ENCODE data around the gene OR52L1.
"Not testable (repeated sequence)": the region's sequence is repeated elsewhere in the genome, so short reads cannot be mapped to it uniquely, and the experiment has no call there.

Gene OR52L1

DNA sequence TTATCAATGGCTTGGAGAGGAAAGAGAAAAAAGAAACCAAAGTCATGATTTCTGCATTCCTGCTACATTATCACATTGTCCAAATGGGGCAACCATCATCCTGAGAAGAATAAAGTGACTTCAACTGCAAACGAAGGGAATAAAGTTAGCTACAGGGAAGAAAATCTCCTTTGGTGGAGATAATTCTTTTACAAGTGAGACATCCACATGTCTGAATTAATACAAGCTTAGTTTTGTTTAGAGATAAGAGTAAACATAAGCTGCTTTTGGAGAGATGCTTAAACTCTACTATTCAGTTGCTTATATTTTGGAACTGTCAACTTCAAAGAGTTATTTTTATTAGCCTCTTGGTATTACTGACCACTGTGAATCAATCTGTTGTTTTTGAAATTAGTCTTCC is at the start of gene OR52L1:
Gene OR52L1 (minus strand): TSS at position 101 of the 400 bp plus-strand sequence. CDS start 55 bp downstream, at position 46.
- no peak for DNase-seq (ENCODE audit: low read depth)

DNA sequence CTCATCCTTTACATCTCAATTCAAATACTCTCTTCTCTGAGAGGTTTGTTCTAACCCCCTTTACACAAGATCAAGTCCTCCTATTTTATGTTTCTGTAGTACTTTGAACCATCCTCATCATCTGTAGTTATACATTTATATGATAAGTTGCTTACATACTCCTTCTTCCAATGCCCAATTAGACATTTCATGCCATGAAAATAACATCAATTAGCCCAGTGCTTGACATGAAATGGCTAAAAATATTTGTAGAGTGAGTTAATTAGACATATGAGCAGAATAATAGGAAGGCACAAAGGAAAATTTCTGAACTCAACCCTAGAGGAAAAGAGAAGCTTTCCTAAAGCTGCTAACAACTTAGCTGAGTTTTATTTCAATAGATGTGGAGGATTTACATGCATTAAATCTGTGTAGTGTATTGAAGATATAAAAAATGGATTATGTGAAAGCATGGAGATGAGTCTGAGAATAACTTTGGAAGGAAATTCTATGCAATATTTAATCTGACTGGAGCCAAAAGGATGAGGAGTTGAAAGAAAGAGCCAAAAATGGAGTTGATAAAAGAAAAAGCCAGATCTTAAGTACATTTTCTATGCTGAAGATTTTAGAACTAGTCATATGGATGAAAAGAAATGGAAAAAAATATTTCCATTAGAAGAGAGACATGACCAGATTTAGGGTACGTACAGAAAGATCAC is 44.1 kb upstream of the OR52L1 start, which contains the start of gene OR56A1:
Gene OR56A1 (minus strand): TSS at position 51 of the 698 bp plus-strand sequence. CDS start 3,066 bp downstream, outside the sequence.
- no peak for DNase-seq (ENCODE audit: low read depth)

DNA sequence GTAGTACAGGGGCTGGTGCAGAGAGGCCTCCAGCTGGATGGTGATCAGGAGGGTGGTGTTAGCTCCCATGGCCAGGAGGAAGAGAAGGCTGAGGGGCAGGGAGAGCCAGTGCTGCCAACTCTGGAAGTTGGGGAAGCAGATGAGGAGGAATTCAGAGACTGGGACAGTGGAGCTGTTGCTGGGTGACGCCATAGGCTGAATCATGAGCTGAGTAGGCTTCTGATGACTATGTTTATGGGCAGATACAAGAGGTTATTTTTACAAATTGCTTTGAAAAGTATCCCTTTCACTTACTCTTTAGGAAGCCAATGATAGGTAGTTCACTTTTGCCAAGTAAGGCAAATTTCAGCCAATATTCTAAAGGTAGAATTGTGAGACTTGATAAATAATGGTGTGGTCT is 40.7 kb upstream of the OR52L1 start:
- no peak for DNase-seq (ENCODE audit: low read depth)

DNA sequence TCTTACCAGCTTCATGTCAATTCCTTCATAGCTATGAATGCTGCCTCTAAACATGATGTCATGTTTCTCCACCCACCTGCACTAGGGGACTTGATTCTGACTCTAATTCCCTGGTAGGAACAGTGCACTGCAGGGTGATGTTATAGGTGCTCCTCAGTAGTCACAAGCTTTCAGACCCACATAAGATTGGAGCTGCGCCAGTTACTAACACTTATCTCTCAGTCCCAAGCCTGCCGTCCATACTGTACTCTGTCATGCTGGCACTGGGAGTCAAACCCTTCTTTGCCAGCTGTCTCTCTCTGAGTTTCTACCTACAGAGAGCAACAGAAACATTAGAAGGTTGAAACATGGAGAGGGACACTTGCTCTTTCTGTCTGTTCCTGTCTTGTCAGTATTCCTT is 38.3 kb upstream of the OR52L1 start:
- no peak for DNase-seq (ENCODE audit: low read depth)

DNA sequence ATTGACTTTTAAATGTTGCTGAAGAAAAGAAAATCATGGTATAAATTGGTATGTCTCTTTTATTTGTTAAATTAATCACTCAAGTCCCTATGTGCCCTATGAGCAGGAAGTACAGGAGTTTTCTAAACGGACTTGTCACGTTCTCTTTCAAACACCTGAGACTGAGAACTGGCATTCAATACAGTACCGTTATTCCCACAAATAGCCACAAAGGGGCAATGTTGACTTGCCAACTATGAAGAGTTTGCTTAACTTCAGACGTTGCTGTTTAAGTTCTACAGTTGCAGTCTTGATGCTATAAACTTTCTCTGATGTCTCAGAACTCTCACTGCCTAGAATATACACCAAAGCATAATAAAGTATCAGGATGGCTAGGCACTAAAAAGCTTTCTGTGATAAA is 36.2 kb upstream of the OR52L1 start:
- DNase-seq (ENCODE audit: low read depth): no peak

DNA sequence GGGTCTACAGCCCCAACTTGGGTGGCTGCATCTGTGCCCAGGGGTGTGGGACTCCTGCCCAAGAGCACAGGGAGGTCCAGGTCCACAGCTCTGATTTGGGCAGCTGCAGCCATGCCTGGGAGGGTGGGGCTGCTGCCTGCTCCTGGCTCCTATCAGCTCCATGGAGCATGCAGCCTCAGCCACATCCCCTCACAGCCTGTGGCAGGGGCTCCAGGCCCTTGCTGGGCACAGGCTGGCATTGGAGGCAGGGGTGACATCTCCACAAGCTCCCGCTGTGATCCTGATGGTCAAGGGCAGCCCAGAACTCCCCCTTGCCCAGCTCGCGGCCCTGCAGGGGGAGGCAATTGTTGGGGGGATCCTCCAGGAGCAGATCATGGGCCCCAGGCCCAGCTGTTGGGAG is 26.3 kb upstream of the OR52L1 start:
- no peak for DNase-seq (ENCODE audit: low read depth)

DNA sequence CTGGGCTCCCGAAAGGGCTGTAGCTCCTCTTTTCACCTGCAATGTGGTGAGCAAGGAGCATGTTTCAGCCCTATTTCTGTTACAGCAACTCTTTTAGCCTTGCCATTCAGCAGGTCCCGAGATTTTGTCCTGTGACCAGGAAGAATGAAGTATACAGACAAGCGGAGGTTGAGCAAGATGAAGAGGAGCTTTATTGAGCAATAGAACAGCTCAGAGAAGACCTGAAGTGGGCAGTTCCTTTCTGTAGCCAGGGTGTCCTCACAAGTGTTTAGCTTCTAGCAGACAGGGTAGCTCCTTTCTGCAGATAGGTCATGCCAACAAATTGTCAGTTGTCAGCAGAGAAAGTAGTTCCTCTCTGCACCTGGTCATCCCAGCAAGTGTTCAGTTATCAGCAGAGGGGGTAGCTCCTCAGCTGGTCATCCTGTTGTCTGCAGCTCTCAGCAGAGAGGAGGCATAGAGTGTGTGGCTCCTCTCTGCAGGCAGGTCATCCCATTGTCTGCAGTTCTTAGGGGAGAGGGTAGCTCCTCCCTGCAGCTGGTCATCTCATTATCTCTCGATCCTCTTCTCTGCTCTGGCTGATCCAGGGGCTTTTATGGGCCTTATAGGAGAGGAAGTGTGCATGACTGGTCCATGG is 25.4 kb upstream of the OR52L1 start:
- no peak for DNase-seq (ENCODE audit: low read depth)

DNA sequence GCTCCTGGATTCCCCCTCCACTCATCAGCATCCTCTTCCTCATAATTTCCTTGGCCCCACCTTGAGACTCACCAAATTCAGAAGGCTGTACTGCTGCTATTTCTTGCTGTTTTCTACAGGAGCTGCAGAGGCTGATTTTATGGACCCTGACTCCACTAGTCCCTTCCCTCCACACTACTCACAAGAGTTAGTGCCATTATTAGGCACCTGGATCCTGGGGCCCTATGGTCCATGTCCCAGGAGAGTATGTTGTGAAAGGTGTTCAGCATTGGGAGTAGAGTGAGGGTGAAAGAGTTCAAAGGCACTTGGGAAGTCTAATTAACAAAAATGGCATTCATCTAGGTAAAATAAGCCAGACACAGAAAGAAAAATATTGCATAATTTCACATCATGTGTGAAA is 20.1 kb upstream of the OR52L1 start, which contains the start of gene OR56A4:
Gene OR56A4 (minus strand): TSS at position 101 of the 400 bp plus-strand sequence. CDS start 3,954 bp downstream, outside the sequence.
- no peak for DNase-seq (ENCODE audit: low read depth)

DNA sequence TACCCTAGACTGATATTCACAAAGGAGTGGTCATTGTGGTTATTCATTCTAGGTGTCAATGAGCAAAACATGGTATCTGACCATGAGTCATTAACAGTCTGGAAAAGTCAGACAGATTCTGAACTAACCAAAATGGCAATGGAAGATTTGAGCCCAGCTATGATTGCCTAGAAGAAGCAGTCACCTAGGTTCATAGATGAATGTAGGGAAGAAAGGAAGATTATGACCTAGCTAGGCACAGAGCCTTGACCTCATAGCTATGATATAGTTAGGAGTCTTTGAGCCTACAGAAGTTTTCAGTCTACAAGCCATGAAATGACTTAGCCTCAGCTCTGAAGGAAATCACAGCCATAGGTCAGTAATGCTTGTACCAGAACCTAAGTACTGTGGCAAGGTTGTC is 19.6 kb upstream of the OR52L1 start:
- DNase-seq (ENCODE audit: low read depth): no peak

DNA sequence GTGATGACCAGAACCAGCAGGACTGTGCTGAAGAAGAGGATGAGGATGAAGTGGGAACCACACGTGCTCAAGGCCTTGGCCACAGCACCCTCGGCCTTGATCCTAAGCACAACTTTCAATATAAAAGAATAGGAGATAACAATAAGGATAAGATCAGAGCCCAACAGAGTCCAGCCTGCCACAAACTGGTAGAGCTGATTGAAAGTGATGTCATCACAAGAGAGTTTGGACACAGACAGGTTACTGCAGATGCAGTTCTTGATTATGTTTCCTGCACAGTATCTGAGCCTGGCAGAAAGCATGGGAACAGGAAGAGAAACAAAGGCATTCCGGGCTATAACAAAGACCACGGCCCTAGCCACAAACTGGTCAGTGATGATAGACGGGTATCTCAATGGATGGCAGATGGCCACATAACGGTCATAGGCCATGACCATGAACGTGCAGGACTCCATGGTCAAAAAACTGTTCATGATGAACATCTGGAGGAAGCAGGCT is 15.5 kb upstream of the OR52L1 start:
- DNase-seq (ENCODE audit: low read depth): no peak

DNA sequence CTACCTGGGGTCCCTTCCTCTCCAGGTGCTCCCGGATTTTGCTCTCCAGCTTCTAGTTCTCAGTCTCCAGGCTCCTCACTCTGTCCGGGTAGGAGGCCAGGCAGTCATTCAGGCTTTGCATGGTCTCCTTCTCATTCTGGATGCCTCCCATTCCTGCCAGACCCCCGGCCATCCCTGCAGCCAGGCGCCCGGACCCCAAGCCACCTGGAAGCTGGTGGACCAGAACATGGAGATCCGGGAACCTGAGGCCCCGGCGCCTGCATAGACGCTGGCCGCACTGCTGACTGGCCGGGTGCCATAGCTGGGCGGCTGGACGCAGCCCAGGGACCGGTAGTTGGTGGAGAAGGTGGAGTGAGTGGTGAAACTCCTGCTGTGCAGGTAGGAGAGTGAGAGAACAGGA is 8.0 kb upstream of the OR52L1 start:
- no peak for DNase-seq (ENCODE audit: low read depth)

DNA sequence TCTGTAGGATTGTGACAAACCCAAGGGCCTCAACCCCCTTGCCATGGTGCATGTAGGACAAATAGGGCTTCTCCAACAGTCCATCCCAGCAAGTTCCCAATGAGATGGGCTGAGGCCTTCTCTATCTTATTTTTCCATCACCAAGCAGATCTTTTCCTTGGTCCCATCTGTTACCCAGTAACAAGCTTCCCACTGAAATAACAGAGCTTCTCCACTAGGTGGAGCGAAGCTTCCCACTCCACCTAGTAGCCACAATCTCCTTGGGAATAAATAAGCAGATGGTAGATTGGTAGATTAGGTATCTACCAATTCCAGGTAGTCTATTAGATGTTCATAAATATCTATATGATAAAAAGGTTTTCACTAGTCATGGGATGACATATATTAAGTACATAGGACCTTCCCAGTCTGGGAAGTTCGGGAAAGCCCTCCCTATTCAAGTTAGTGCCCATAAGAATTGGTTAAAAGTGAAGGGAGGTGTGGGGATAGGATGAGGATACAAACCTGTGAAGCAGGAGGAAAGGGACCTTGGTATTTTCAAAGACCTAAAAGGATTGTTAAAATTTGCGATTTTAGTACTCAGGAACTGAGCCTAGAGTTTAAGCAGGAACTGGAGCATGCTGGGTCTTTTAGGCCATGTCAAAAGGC is 5.9 kb upstream of the OR52L1 start:
- no peak for DNase-seq (ENCODE audit: low read depth)

DNA sequence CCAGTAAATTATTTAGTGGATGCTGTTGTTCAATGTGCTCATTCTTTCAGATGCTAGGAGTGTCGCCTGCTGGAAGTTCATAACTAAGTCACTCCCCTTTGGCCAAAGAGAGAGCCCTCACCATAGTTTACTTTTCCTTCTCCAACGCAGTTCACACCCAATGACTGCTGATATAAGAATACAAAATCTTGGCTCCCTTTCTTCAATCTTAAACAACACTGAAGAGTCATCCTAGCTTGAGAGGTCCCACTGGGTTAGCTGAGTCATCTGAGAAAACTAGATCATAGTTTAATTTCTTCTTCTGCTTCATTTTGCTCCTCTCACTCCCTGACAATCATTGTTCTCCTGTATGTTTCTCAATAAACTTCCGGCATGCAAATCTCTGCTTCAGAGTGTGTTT is 5.4 kb upstream of the OR52L1 start:
- no peak for DNase-seq (ENCODE audit: low read depth)

DNA sequence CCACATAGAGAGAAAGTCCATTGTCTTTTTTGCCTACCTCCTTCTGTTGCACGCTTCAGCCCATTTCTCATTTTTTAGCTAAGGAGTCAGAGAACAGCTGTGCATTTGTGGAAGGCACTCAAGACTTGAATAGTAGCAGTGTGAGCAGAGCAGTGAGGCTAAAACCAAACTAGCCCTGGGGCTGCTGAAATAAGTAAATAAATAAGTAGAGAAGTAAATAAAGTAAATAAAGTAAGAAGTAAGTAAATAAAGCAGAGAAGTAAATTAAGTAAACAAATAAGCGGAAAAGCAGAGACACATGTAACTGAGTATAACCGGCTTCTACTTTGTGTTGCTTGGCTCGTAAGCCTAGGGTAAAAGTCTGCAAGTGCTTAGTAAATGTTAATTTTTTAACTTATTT is 2.4 kb upstream of the OR52L1 start:
- no peak for DNase-seq (ENCODE audit: low read depth)

DNA sequence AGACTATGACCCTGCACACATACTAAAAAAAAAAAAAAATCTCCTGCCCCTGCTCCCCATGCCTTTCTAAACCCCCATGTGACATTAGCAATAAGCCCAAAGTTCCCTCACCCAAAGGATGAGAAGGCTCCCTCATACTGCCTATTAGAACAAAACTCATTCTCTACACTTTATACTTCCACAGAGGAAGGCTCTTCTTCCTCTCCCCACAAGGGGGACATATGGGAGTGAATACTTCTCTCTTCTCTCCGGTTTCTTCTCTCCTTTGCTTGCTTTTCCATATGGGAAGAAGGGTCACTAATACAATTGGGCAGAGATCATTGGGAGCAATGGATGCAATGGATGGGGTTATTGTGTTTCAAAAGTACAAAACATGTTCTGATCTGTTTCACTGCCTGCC is 3.3 kb downstream of the OR52L1 start:
- no peak for DNase-seq (ENCODE audit: low read depth)

DNA sequence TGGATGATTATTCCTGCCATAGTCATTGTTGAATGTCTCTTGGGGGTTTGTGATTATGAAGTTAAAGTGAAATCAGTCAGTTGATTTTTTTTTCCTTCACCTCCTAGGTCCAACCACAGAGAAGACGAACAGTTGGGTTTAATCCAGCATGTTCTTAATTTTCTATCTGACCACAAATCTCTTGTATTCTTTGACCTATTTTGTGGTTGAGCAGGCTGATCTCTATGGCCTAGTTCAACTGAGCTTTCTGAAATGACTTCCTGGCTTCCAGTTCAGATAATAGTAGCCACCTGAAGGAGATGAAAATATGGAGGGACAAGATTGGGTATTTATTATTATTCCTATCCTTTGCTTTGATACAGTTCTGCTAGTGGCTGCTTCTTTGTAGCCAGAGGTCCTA is 13.3 kb downstream of the OR52L1 start:
- no peak for DNase-seq (ENCODE audit: low read depth)

DNA sequence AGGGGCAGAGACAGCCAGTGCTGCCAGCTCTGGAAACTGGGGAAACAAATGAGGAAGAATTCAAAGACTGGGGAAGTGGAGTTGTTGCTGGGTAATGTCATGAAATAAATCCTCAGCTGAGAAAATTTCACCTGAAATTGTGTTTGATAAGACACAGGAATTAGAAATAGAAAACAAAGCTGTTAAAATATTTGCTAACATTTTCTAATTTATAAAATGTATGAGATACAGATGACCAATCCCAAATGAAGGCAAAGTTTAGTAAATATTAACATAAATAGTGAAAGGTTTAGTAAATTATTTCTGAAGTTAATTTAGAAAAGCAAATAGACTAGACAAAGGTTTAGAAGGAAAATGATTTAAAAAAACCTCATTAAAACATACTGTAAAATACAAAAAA is 18.4 kb downstream of the OR52L1 start, which contains the start of gene OR56A5:
Gene OR56A5 (minus strand): TSS at position 101 of the 400 bp plus-strand sequence. CDS start 0 bp downstream, at position 101.
- no peak for DNase-seq (ENCODE audit: low read depth)

DNA sequence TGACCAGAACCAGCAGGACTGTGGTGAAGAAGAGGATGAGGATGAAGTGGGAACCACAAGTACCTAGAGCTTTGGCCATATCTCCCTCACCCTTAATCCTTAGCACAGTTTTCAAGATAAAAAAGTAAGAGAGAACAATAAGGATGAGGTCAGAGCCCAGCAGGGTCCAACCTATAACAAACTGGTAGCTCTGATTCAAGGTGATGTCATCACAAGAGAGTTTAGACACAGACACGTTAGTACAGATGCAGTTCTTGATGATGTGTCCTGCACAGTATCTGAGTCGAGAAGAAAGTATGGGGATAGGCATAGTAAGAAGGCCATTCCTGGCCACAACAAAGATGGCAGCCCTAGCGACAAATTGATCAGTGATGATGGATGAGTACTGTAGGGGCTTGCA is 19.1 kb downstream of the OR52L1 start:
- DNase-seq (ENCODE audit: low read depth): no peak

DNA sequence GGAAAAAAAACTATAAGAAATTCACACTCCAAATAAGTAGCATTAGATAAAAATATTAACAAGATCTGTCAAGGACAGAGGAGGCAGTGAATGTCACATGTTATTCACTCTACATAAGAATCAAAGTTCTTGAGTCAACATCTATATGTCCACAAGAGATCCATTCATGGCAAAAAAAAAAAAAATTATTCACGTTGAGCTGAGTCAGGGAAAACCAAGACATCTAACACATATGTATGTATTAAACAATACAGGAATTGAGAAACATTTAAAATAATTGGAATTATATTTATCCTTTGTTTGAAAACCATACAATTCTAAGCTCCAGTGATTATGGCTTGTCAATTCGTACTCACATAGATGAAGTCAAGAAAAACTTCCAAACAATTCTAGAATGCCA is 19.8 kb downstream of the OR52L1 start:
- DNase-seq (ENCODE audit: low read depth): no peak

DNA sequence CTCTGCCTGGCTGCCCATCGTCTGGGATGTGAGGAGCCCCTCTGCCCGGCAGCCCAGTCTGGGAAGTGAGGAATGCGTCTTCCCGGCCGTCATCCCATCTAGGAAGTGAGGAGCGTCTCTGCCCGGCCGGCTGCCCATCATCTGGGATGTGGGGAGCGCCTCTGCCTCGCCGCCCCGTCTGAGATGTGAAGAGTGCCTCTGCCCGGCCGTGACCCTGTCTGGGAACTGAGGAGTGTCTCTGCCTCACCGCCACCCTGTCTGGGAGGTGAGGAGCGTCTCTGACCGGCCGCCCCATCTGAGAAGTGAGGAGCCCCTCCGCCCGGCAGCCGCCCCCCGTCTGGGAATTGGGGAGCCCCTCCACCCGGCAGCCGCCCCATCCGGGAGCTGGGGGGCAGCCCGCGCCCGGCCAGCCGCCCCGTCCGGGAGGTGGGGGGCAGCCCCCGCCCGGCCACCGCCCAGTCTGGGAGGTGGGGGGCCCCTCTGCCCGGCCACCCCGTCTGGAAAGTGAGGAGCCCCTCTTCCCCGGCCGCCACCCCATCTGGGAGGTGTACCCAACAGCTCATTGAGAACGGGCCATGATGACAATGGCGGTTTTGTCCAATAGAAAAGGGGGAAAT is 26.0 kb downstream of the OR52L1 start:
- DNase-seq (ENCODE audit: low read depth): not testable (repeated sequence)

DNA sequence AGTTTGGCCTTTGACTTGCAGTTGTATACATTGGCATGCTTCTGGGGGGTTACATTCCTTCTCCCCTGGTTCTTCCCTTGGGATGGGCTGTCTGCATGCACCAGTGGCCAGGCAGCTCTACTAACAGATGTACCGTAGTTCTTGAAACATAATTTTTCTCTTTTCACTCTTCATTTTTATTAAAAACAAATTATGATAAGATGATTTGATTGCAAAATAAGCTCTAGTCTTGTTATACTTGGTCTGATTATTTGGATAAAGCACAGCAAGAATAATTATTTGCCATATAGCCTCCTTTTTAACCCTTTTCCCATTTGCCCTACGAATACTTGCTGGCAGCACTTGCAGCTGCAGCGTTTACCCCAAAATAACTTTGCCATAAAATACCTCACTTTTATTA is 31.2 kb downstream of the OR52L1 start:
- DNase-seq (ENCODE audit: low read depth): no peak

DNA sequence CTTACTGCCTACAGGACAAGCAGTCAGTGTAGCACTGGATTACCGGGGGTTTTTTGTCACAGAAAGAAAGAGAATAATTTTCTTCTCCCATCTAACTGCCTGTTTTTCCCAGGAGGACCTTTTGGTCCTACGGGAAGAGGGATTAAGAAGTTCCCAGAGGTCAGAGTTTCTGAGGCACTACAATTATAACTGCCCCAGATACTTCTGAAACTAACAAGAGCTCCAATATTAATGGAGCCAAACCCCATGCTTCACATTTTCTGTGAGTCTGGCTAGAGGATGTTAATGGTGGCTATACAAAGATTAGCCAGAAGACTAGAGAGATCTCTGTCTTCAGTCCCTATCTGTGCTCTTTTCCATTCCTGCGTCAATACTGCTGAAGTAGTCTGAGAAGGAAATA is 44.8 kb downstream of the OR52L1 start, which contains the start of gene OR56A3:
Gene OR56A3 (plus strand): TSS at position 301 of the 400 bp plus-strand sequence. CDS start 5,096 bp downstream, outside the sequence.
- no peak for DNase-seq (ENCODE audit: low read depth)
